Measurements from ENCODE around the gene BCAR3.
A peak's percentile ranks its signal among the peaks of the same experiment; 100 is the strongest.
"Not testable (repeated sequence)": the region's sequence is repeated elsewhere in the genome, so short reads cannot be mapped to it uniquely, and the experiment has no call there.

BCAR3 gene

DNA sequence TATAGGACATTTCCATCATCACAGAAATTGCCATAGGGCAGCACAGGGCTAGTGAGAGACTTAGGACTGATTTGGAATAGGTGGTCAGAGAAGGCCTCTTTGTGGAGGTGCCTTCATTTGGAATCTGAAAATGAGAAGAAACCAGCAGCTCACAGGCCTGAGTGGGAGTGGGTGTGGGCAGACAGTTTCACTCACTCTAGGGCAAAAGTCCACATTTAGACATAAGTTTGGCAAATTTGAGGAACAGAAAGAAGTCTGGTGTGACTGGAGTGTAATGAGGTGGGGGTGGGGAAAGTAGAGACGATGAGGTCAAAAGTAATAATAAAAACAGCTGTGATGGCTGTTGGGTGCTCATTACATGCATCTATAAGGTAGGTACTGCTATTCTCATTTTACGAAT is 22.4 kb upstream of the BCAR3 start:
- no peak for DNase-seq

- peak; percentile 85 for DNase-seq
Measured at GRCh38 chr1:93703643-93704042, 22.0 kb upstream of the BCAR3 start.

GRCh38 chr1:93702828-93703183 is 21.2 kb upstream of the BCAR3 start:
- peak; percentile 40 for DNase-seq

DNA sequence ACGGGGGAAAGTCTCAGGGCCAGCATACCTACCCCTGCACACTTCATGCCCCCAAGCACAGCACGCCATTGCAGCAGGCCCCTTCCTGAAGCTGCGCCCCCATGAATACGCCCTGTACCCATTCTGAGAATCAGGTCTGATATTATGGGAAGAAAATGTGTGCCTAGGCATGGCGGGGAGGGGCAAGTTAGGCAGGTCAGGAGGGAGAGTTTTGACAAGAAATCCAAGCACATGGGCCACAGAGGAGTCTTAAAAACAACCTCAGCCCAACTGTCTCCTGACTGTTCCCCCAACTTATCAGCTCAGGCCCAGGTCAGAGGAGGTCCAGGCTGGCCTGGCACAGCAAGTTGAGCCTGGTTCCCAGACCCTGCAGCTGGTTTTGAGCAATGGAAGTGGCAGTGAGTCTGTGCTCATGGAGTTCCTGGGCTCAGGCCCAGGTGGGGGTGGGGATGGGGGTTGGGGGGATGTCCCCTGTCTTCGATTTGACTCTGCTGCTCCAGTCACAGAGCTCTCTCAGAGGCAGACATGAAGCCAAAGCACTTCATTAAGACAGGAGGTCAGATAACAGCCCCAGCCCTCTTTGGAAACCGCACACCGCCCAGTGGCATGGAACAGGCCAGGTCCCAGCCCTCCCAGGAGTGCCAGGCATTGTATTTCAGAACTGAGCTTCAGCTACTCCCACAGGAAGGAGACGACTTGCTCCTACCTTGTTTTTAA is 20.6 kb upstream of the BCAR3 start:
- no peak for DNase-seq

- peak; percentile 88 for DNase-seq
Measured at GRCh38 chr1:93701629-93702028, 20.0 kb upstream of the BCAR3 start.

DNA sequence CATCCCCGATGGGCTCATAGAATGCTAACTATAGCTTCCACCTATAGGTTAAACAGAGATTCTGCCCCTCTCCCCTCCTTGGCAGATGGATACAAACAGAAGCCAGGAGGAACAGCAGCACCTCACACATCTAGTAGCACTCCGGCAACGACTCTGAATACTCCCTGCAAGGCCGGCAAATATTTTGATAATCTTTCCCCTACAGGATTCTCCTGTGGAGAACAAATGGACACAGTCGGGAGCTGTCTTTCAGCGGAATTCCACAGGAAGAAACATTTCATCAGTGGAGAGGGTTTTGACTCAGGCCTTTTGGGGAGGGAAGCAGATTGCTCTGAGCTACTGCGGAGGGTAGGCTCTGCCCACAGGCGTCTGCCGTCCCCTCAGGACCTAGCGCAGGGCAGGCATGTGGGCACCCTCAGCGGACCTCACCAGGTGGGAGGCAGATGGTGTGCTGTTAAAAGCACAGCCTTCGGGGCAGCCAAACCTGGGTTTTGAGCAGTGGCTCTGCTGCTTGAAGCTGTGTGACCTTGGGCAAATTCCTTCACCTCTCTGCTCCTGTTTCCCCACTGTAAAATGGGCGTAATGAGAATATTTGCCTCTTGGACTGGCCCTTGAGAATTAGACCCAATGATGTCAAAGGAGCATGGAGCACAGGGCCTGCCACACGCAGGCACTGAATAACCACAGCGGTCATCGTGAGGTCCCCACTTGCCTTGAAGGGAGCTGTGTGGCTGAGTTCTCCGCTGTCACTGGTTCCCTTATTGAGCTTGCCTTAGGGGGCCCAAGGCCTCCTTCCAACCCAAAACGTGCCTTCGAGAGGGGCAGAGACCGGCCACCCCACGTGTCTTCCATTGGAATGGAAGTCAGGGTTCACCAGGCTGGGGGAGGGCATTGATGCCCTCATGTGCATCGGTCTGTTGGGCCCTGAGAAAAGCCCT is 19.2 kb upstream of the BCAR3 start:
- DNase-seq: no peak

DNA sequence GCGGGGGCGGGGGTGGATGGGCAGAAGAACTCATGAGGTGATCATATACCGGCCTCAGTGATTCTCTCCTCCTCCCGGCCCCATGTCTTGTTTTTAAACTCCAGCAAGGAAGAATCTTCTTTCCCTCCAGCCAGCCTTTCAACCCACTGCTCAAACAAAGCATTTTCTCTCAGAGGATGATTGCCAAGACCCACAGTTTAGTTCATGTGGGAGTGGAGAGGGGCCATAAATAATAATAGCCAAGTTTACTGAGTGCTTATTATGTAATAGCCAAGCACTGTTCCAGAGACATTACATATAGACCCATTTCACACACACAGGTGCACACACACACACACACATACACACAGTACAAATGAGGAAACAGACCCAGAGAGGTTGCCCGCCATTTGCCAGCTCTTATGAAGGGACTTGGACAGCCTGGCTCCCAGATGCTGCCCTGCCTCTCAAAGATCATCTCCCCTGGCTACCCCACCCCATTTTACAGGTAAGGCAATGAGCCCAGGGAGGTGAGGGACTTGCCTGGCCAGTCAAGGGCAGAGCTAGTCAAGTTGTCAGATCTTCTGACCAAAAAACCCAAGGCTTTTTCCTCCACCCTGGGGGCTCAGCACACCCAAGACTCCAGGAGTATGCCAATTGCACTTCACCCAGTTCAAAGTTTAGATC is 18.0 kb upstream of the BCAR3 start:
- no peak for DNase-seq

DNA sequence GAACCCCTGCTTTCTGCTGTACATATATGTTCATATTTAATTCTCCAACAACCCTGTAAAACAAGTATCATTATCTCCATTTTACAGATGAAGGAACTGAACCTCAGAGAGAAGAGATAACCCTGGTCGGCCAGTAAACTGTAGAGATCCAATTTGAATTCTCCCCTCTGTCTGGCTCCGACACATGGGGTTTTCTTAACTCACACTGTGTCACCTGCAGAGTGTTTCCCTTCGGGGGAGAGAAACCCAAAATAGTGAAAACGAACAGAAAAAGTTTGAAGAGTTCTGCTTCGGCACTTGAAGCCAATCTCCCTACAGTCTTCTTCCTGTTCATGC is 17.4 kb upstream of the BCAR3 start:
- DNase-seq: no peak

- no peak for DNase-seq
Measured at GRCh38 chr1:93698329-93699048, 16.9 kb upstream of the BCAR3 start.

GRCh38 chr1:93697566-93697965 is 15.9 kb upstream of the BCAR3 start:
- not testable (repeated sequence) for DNase-seq

GRCh38 chr1:93695411-93696005 is 13.9 kb upstream of the BCAR3 start:
- DNase-seq: no peak

- no peak for DNase-seq
Measured at GRCh38 chr1:93694819-93695218, 13.2 kb upstream of the BCAR3 start.

GRCh38 chr1:93694039-93694438 is 12.4 kb upstream of the BCAR3 start:
- no peak for DNase-seq

DNA sequence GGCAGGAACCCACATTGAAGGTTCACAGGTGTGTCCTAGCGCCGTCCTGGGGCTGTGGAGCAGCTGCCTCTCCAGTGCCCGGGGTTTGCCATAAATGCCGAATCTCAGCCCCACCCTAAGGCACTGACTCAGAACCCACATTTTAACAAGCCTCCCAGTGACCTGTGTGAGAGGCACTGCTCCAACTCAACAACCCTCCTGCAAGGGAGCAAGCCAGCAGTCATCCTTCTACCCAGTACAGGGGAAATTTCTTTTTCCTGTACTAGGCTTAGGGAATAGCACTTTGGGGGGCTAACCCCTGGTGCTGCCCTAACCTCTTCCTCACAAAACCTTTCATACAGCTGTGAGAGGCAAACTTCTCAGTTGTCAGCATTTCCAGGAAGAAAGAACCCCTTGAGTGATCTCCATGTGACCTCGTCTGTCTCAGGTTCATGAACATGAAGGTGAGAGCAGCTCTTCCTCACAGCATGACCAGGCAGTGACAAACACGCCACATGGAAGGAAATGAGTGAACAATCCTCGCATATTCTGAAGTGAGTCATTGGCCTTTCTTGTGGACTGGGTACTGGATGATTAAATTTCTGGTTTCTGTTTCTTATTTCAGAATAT is 11.4 kb upstream of the BCAR3 start:
- peak; percentile 48 for DNase-seq

DNA sequence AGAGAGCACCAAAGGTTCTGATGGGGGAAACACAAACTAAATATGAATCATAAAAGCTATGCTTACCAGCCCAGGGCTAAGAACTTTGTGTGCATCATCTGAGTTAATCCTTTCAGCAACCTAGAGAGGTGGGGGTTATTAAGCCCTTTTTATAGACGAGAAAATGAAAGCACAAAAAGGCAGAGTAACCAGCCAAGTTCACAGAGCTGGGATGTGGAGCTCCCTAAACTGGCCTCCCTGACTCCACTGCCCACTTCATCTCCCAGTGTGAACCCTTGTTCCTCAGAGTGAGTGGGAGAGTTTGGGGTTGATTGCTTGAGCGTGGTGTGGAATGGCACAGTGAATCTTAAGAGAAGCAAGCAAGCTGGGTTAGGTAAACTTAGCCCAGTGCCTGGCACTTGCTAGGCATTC is 10.8 kb upstream of the BCAR3 start:
- no peak for DNase-seq

GRCh38 chr1:93692026-93692425 is 10.4 kb upstream of the BCAR3 start:
- no peak for DNase-seq

GRCh38 chr1:93690921-93691789 is 9.5 kb upstream of the BCAR3 start:
- peak; percentile 28 for DNase-seq

DNA sequence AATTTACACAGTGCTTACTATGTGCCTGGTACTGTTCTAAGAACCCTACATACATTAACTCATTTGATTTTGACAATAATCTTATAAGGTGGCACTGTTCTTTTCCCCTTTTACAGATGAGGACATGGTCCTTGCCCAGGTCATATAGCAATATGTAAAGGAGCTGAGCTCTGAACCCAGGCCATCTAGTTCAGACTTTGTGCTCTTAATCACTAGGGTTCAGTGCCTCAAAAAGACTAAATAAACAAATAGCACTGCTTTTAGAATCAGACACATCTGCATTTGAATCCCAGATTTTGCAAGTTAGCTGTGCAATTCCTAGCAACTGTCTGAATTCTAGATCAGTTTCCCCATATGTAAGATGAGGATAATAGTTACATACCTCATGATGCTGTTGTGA is 8.7 kb upstream of the BCAR3 start:
- no peak for DNase-seq

GRCh38 chr1:93689521-93690223 is 8.0 kb upstream of the BCAR3 start:
- DNase-seq: no peak

DNA sequence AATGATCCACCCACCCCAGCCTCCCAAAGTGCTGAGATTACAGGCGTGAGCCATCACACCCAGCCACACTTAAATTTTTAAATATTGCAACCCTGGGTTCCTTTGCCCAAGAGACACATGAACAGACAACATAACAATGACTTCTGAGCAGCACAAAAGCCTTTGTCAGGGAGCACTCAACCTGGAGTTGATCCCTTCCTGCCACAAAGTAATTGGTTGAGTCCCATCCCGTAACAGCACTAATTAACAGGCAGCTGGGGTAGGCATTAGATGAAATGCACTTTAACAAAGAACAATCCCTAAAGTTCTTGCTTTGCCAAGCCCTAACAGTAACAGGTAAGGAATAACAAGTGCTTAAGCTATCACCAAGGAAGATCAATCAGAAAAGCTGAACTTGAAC is 5.9 kb upstream of the BCAR3 start:
- no peak for DNase-seq
